Skeletal muscle satellite cell (primary cell): ENCODE results near the gene CCDC6.
"Not testable (repeated sequence)": the region's sequence is repeated elsewhere in the genome, so short reads cannot be mapped to it uniquely, and the experiment has no call there.

ENCODE experiments used
- H3K27me3 ChIP-seq: 2 replicates; pipeline ENCODE4 v1.7.0; 2013; ENCODE audit warnings: low read length; ENCODE audit not compliant: control insufficient read depth, insufficient read depth
- H3K36me3 ChIP-seq: 2 replicates; pipeline ENCODE4 v1.7.0; 2013; ENCODE audit warnings: mild to moderate bottlenecking, control low read depth, low read length; ENCODE audit not compliant: insufficient read depth
- H3K4me1 ChIP-seq: 2 replicates; pipeline ENCODE4 v1.7.0; 2013; ENCODE audit warnings: low read length; ENCODE audit not compliant: control insufficient read depth, insufficient read depth
- H3K4me2 ChIP-seq: 2 replicates; pipeline ENCODE4 v1.7.0; 2013; ENCODE audit warnings: mild to moderate bottlenecking, low read length
- H3K4me3 ChIP-seq: 2 replicates; pipeline ENCODE4 v1.7.0; 2013; ENCODE audit warnings: low read length
- H3K9ac ChIP-seq: 2 replicates; pipeline ENCODE4 v1.7.0; 2013; ENCODE audit warnings: mild to moderate bottlenecking, low read depth, low read length, moderate library complexity
- H3K9me3 ChIP-seq: replicated peaks from 2 replicates; pipeline ENCODE4 v1.7.0; 2013; ENCODE audit warnings: mild to moderate bottlenecking, control low read depth, low read length

Gene CCDC6

DNA sequence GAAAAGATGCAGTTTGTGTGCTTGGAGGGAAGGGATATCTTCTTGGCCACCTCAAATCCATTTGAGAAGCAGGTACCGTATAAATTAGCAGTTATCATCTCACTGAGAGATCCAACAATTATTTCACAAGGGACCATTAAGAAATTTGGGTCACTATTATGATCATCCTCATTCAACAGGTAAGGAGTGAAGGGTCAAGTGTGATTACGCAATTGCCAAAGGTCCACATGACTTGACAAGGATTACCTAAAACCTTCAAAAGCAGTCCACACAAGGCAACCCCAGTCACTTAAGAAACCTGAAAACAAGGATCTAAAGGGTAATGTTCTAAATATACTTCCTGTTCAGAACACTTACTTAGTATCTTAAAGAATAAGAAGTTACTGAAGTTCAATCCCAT, 27.4 kb downstream of the CCDC6 start:
- Histone ChIP-seq H3K27me3 (no peaks in the 10 kb centered on the region), H3K4me2 (no peak overlapping the region), H3K36me3 (no peaks in the 10 kb centered on the region), H3K9me3 (no peaks in the 10 kb centered on the region), H3K4me3 (no peak overlapping the region), H3K9ac (no peak overlapping the region), H3K4me1 (peaks cover 31% of the 10 kb centered on the region)

- H3K4me2 ChIP-seq = no peak overlapping the region
- peaks cover 37% of the 10 kb centered on the region for H3K4me1 ChIP-seq
- no peaks in the 10 kb centered on the region for H3K9me3 ChIP-seq
- no peaks in the 10 kb centered on the region for H3K36me3 ChIP-seq
- no peak overlapping the region for H3K9ac ChIP-seq
- H3K4me3 ChIP-seq = no peak overlapping the region
- no peaks in the 10 kb centered on the region for H3K27me3 ChIP-seq
Measured at GRCh38 chr10:59878289-59878688, 28.1 kb downstream of the CCDC6 start.

DNA sequence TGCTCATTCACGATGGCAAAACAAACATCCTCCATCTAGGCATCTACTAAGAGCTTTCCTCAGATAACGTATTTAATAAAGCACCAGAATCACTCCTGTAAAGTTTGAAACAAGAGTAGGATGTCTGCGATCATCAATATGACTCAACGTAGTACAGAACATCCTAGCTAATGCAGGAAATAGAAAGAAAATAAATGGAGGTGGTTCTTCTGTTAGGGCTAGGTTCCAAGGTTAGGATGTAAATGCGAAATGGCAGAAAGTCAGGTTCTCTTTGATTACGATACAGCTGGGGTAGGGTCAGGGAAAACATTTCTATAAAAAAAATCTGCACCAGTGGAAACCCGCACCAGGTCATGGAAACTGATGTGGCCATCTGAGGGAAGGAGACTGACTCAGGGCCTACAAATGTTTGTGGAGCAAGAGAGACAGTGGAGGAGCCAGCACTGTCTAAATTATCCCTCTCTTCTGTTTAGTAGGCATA, 29.1 kb downstream of the CCDC6 start:
- H3K4me2 ChIP-seq = peak overlapping the region; percentile 30
- peaks cover 45% of the 10 kb centered on the region for H3K4me1 ChIP-seq
- no peaks in the 10 kb centered on the region for H3K9me3 ChIP-seq
- no peak overlapping the region for H3K4me3 ChIP-seq
- peak overlapping the region; percentile 8 for H3K9ac ChIP-seq
- no peaks in the 10 kb centered on the region for H3K27me3 ChIP-seq
- no peaks in the 10 kb centered on the region for H3K36me3 ChIP-seq

GRCh38 chr10:59876695-59877094, 29.7 kb downstream of the CCDC6 start:
- Histone ChIP-seq H3K4me2 (peak overlapping the region; percentile 30), H3K9ac (peak overlapping the region; percentile 28), H3K36me3 (no peaks in the 10 kb centered on the region), H3K4me1 (peaks cover 45% of the 10 kb centered on the region), H3K27me3 (no peaks in the 10 kb centered on the region), H3K9me3 (no peaks in the 10 kb centered on the region), H3K4me3 (no peak overlapping the region)

GRCh38 chr10:59876208-59876607, 30.1 kb downstream of the CCDC6 start:
- H3K4me3 ChIP-seq, H3K9me3 ChIP-seq, H3K27me3 ChIP-seq, H3K36me3 ChIP-seq: not testable (repeated sequence)
- Histone ChIP-seq H3K4me1 (peaks cover 45% of the 10 kb centered on the region), H3K4me2 (peak overlapping the region; percentile 30), H3K9ac (peak overlapping the region; percentile 28)

DNA sequence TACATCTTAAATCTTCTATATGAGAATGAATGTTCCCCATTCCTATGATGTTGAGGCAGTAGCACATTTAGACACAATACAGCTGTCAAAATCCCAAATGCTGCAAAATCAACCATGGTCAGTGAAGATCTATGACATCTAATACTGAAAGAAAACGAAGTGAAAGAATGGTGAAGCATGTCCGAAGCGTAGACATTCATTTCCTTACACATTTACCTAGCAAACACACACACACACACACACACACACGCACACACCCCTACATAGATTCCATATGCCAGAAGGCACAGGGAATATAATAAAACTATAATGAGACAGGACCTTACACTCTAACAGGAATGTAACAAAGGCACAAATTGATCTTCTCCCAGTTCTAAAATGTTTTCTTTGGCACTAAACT, 32.5 kb downstream of the CCDC6 start:
- H3K36me3 ChIP-seq = no peaks in the 10 kb centered on the region
- H3K4me1 ChIP-seq = peaks cover 45% of the 10 kb centered on the region
- no peak overlapping the region for H3K9ac ChIP-seq
- H3K4me3 ChIP-seq = no peak overlapping the region
- no peaks in the 10 kb centered on the region for H3K27me3 ChIP-seq
- no peaks in the 10 kb centered on the region for H3K9me3 ChIP-seq
- peak overlapping the region; percentile 20 for H3K4me2 ChIP-seq

- H3K4me3 ChIP-seq = peak overlapping the region; percentile 11
- no peaks in the 10 kb centered on the region for H3K9me3 ChIP-seq
- H3K4me2 ChIP-seq = peak overlapping the region; percentile 48
- no peaks in the 10 kb centered on the region for H3K36me3 ChIP-seq
- H3K27me3 ChIP-seq = no peaks in the 10 kb centered on the region
- H3K9ac ChIP-seq = peak overlapping the region; percentile 12
- peaks cover 40% of the 10 kb centered on the region for H3K4me1 ChIP-seq
Measured at GRCh38 chr10:59872892-59873463, 33.4 kb downstream of the CCDC6 start.

DNA sequence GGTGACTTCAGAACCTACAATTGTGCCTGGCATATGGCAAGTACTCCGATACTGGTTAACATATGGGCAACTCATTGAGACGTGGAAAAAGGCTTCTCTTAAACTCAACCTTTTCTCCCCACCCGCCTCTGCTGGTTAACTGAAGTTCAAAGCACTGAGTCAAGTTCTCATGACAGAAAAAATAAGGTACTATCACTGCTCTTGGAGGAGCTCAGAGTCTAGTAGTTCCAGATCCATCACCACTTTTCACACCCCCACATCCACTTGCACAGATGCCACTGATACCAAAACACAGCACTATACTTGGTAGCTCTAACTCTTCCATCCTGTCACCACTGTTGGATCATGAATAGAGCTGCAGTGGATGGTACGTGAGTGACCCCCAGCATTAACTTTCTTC, 36.2 kb downstream of the CCDC6 start:
- H3K4me2 ChIP-seq = no peak overlapping the region
- no peaks in the 10 kb centered on the region for H3K36me3 ChIP-seq
- H3K9ac ChIP-seq = no peak overlapping the region
- peaks cover 17% of the 10 kb centered on the region for H3K4me1 ChIP-seq
- H3K4me3 ChIP-seq = no peak overlapping the region
- no peaks in the 10 kb centered on the region for H3K9me3 ChIP-seq
- H3K27me3 ChIP-seq = no peaks in the 10 kb centered on the region

GRCh38 chr10:59869594-59869940, 36.8 kb downstream of the CCDC6 start:
- Histone ChIP-seq H3K4me1 (peaks cover 17% of the 10 kb centered on the region), H3K9ac (no peak overlapping the region), H3K9me3 (no peaks in the 10 kb centered on the region), H3K27me3 (no peaks in the 10 kb centered on the region), H3K36me3 (no peaks in the 10 kb centered on the region), H3K4me2 (no peak overlapping the region), H3K4me3 (no peak overlapping the region)

GRCh38 chr10:59868696-59869593, 37.4 kb downstream of the CCDC6 start:
- no peak overlapping the region for H3K4me3 ChIP-seq
- no peaks in the 10 kb centered on the region for H3K27me3 ChIP-seq
- H3K9me3 ChIP-seq = no peaks in the 10 kb centered on the region
- H3K9ac ChIP-seq = no peak overlapping the region
- H3K4me2 ChIP-seq = no peak overlapping the region
- no peaks in the 10 kb centered on the region for H3K36me3 ChIP-seq
- peaks cover 15% of the 10 kb centered on the region for H3K4me1 ChIP-seq

GRCh38 chr10:59867590-59867989, 38.8 kb downstream of the CCDC6 start:
- Histone ChIP-seq H3K9me3 (no peaks in the 10 kb centered on the region), H3K36me3 (no peaks in the 10 kb centered on the region), H3K4me3 (no peak overlapping the region), H3K4me1 (peaks cover 1% of the 10 kb centered on the region), H3K4me2 (no peak overlapping the region), H3K9ac (no peak overlapping the region), H3K27me3 (no peaks in the 10 kb centered on the region)

DNA sequence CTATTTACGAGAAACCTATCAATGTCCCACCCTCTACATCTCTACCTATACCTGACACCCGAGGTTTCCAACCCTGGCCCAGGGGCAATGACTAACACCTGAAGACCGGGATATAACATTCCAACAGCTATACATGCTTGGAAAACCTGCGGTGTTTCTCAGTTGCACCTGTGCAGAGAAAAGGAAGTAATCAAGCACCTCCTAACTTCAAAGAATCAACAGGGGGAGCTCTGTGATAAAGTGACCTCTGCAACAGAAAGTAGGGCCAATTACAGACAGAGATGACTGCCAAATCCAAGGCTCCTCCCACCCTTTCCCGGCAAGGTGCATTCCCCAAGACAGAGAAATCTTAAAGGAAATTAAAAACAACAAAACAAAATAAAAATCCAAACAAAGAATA, 41.3 kb downstream of the CCDC6 start:
- Histone ChIP-seq H3K9ac (no peak overlapping the region), H3K9me3 (no peaks in the 10 kb centered on the region), H3K4me3 (no peak overlapping the region), H3K4me2 (no peak overlapping the region), H3K36me3 (no peaks in the 10 kb centered on the region), H3K27me3 (no peaks in the 10 kb centered on the region), H3K4me1 (no peaks in the 10 kb centered on the region)
